ENCODE results near the gene ARHGAP22.

- TF ChIP-seq POLR2AphosphoS5 (IDR thresholded peaks at IDR 0.05) (no peak), CTCF (IDR thresholded peaks at IDR 0.05) (no peak), POLR2A (IDR thresholded peaks at IDR 0.05) (no peak)
Measured at GRCh38 chr10:48601789-48602188, 3.1 kb downstream of the ARHGAP22 start.

Data from upper lobe of left lung (tissue), 4 donors.